ENCODE results near the gene RBM14.

RBM14 gene

DNA sequence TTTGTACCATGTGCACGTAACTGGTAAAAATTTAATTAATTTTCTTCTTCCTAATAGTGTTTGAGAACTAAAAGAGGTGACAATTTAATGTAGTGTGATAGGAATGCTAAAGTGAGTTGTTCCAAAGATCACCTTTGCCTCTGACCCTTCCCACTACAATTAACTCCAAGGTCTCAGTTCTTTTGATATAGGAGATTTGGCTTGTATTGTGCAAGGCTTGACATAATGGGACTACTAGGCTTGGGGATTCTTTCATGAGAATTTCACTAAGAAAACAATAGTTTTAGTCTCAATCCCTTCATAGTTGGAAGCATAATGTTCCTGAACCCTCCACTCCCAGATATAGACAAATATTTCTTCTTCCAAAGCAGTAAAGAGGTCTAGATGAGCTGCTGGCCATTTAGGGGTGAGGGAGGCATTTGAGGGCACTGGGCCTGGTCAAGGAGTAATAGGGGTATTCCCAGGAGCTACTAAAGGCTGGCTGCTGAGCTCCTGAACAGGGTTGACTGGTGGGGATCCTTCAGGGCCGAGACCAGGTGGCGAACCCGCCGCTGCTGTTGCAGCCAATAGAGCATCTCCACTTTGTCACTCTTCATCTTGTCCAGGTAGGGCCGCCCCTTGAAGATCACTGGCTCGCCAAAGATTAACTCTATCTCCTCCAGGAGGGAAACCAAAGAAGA, 26.3 kb upstream of the RBM14 start:
- no peak overlapping the region for H3K4me3 ChIP-seq (ENCODE audit: low read depth, low read length)
- DNase-seq (ENCODE audit: low read depth): no peak
- TF ChIP-seq, protein P1, sequence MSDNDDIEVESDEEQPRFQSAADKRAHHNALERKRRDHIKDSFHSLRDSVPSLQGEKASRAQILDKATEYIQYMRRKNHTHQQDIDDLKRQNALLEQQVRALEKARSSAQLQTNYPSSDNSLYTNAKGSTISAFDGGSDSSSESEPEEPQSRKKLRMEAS (IDR thresholded peaks at IDR 0.05; ENCODE audit: low read depth, low read length): no peak
- TF ChIP-seq, protein P2, sequence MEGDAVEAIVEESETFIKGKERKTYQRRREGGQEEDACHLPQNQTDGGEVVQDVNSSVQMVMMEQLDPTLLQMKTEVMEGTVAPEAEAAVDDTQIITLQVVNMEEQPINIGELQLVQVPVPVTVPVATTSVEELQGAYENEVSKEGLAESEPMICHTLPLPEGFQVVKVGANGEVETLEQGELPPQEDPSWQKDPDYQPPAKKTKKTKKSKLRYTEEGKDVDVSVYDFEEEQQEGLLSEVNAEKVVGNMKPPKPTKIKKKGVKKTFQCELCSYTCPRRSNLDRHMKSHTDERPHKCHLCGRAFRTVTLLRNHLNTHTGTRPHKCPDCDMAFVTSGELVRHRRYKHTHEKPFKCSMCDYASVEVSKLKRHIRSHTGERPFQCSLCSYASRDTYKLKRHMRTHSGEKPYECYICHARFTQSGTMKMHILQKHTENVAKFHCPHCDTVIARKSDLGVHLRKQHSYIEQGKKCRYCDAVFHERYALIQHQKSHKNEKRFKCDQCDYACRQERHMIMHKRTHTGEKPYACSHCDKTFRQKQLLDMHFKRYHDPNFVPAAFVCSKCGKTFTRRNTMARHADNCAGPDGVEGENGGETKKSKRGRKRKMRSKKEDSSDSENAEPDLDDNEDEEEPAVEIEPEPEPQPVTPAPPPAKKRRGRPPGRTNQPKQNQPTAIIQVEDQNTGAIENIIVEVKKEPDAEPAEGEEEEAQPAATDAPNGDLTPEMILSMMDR (IDR thresholded peaks at IDR 0.05; ENCODE audit: low read depth, low read length): no peak

DNA sequence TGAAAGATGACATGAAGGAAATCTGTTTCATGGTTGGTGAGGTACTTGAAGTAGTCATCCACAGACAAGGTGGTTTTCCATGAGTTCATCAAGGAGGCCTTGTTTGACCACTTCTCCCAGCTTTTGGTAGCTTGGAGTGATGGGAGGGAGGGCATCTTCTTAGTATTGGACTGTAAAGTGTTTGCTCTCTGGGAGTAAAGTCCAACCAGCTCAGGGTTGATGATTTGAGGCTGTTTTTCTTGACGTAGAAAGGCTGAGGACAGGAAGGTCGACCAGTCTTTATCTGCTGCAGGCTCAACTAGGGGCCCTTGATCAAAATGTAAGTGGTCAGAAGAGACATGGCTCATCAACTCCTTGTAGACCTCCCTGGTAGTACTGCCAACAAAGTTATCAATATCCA, 25.3 kb upstream of the RBM14 start:
- TF ChIP-seq, protein P1 (IDR thresholded peaks at IDR 0.05; ENCODE audit: low read depth, low read length): no peak
- TF ChIP-seq POLR2A (IDR thresholded peaks at IDR 0.05; ENCODE audit: extremely low read depth, insufficient read length): no peak
- TF ChIP-seq, protein P2 (IDR thresholded peaks at IDR 0.05; ENCODE audit: low read depth, low read length): no peak
- no peak for TF ChIP-seq MYC (IDR thresholded peaks at IDR 0.05; ENCODE audit: low read depth, low read length)

DNA sequence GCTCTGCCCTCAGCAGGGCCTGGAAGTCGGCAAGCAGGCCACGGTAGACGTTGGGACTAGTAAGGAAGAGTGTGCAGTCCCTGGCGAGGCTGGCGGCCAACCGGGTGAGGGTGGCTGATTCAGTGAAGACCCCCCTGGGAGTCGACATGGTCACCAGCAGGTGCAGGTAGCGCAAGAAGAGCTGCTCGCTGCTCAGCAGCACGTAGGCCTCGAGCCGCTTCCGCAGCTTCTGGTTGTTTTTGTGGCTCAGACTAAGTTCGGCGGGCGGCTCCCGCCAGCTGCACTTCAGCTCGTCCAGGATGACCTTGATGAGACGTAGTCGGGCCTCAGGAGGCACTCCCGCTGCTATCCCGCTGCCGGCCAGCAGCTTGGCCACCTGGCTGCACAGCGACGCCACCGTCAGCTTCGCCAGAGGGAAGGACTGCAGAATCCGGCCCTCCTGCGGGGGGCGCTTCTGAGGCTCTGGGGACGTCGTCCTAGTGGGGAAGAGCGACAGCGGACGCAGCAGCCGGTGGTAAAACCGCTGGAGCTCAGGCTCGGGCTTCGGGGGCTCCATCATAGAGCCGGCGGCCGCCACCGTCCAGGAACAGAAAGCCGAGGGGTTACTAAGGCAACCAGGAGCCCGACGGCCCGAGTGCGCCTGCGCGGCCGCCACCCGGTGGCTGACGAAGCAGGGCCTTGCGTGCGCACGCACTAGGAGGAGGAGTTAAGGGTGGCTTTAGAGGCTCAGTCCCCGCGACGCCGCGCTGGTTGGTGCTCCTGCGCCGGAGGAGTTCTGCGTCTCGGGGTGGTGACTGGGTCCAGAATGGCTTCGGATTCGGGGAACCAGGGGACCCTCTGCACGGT, 23.8 kb upstream of the RBM14 start, which contains the start of the genes CCDC87 and CCS:
CCDC87 (minus strand) TSS at position 607 of the 846 bp plus-strand sequence; CDS start at position 559, 48 bp downstream.
CCS (plus strand) TSS at position 729 of the 846 bp plus-strand sequence; CDS start at position 806, 77 bp downstream.
- peak within 1 kb of the TSS; percentile 79 for H3K4me3 ChIP-seq (ENCODE audit: low read depth, low read length)
- TF ChIP-seq MYC (IDR thresholded peaks at IDR 0.05; ENCODE audit: low read depth, low read length): peak; percentile 18; the same call in 1 of the 2 replicates
- TF ChIP-seq, protein P1 (IDR thresholded peaks at IDR 0.05; ENCODE audit: low read depth, low read length): peak; percentile 32; the same call in 1 of the 2 replicates
- peak; percentile 97 for TF ChIP-seq POLR2A (IDR thresholded peaks at IDR 0.05; ENCODE audit: extremely low read depth, insufficient read length)
- TF ChIP-seq, protein P2 (IDR thresholded peaks at IDR 0.05; ENCODE audit: low read depth, low read length): peak; percentile 64
- DNase-seq (ENCODE audit: low read depth): peak; percentile 96

More for the DNA sequence above, 25.3 kb upstream of the RBM14 start:
- no peak overlapping the region for H3K4me3 ChIP-seq (ENCODE audit: low read depth, low read length)
- DNase-seq (ENCODE audit: low read depth): no peak

DNA sequence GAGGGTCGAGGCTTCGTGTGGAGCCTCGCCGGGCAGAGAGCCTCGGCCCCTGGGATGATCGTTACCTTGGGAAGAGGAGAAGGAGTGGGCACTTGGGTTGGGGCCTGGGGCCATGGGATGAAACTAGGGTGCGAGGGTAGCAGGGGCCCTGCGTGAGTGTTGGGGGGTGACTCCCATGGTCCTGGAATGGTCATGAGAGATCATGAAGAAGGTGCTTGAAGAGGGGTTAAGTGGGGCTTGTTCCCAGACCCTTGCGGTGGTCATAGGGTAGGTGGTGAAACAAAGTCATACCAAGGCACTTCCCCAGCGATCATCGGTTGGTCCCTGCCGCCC, 23.2 kb upstream of the RBM14 start:
- TF ChIP-seq POLR2A (IDR thresholded peaks at IDR 0.05; ENCODE audit: extremely low read depth, insufficient read length) (no peak), MYC (IDR thresholded peaks at IDR 0.05; ENCODE audit: low read depth, low read length) (peak; percentile 6; the same call in 1 of the 2 replicates)
- TF ChIP-seq, protein P1 (IDR thresholded peaks at IDR 0.05; ENCODE audit: low read depth, low read length): 0 out of 2 replicates have a peak, but pooled peaks have one; percentile 0
- DNase-seq (ENCODE audit: low read depth): no peak
- peak overlapping the region; percentile 79 for H3K4me3 ChIP-seq (ENCODE audit: low read depth, low read length)

DNA sequence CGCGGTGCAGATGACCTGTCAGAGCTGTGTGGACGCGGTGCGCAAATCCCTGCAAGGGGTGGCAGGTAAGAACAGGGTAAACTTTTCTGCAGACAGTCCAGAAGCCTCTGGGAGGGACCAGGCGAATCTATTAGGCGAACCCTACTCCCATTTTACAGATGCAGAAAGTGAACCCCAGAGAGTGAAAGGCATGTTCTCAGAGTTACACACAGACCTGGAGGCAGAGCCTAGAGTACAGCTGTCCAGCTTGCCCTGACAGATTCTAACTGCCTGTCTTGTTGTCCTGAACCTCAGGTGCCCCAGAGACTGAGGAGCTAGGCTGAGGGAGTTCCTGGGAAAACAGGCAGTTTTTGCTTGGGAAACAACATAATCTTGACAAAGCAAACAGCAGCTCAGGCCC, 22.8 kb upstream of the RBM14 start:
- peak overlapping the region; percentile 79 for H3K4me3 ChIP-seq (ENCODE audit: low read depth, low read length)
- no peak for DNase-seq (ENCODE audit: low read depth)
- TF ChIP-seq MYC (IDR thresholded peaks at IDR 0.05; ENCODE audit: low read depth, low read length): no peak
- TF ChIP-seq POLR2A (IDR thresholded peaks at IDR 0.05; ENCODE audit: extremely low read depth, insufficient read length): no peak
- TF ChIP-seq, protein P1 (IDR thresholded peaks at IDR 0.05; ENCODE audit: low read depth, low read length): no peak
- TF ChIP-seq, protein P2 (IDR thresholded peaks at IDR 0.05; ENCODE audit: low read depth, low read length): no peak

All from NB4 (cell line).